NCI-H1048 (cell line): ENCODE measurements around the gene IL1RAPL2.
"Not testable (repeated sequence)": the region's sequence is repeated elsewhere in the genome, so short reads cannot be mapped to it uniquely, and the experiment has no call there.

Experiments
- DNase-seq: peaks from one replicate; lab custom pipeline; 2025; lab: John Stamatoyannopoulos, UW

The IL1RAPL2 gene

GRCh38 chrX:104565791-104566680, at the start of gene IL1RAPL2:
Gene IL1RAPL2 (plus strand): TSS chrX:104566199.
- peak; percentile 13 for DNase-seq

GRCh38 chrX:104522386-104522785, 43.6 kb upstream of the IL1RAPL2 start:
- DNase-seq = no peak

- DNase-seq = no peak
These were observed 42.1 kb upstream of the IL1RAPL2 start for GRCh38 chrX:104523858-104524257.

GRCh38 chrX:104539081-104539480, 26.9 kb upstream of the IL1RAPL2 start:
- no peak for DNase-seq

GRCh38 chrX:104542447-104542846, 23.6 kb upstream of the IL1RAPL2 start:
- not testable (repeated sequence) for DNase-seq

GRCh38 chrX:104564335-104564734, 1.7 kb upstream of the IL1RAPL2 start:
- no peak for DNase-seq

- no peak for DNase-seq
These were observed 887 bp upstream of the IL1RAPL2 start for GRCh38 chrX:104564921-104565703.

- DNase-seq = no peak
These were observed 892 bp downstream of the IL1RAPL2 start for GRCh38 chrX:104566681-104567501.

- no peak for DNase-seq
These were observed 1.5 kb downstream of the IL1RAPL2 start for GRCh38 chrX:104567506-104567905.

GRCh38 chrX:104568304-104568915, 2.4 kb downstream of the IL1RAPL2 start:
- DNase-seq = no peak

GRCh38 chrX:104618106-104618895, 52.3 kb downstream of the IL1RAPL2 start:
- DNase-seq = no peak

GRCh38 chrX:104621781-104622180, 55.8 kb downstream of the IL1RAPL2 start:
- DNase-seq = no peak

GRCh38 chrX:104641176-104641575, 75.2 kb downstream of the IL1RAPL2 start:
- DNase-seq = no peak

- DNase-seq = no peak
These were observed 81.1 kb downstream of the IL1RAPL2 start for GRCh38 chrX:104647084-104647483.

GRCh38 chrX:104659005-104659744, 93.2 kb downstream of the IL1RAPL2 start:
- DNase-seq = peak; percentile 39

- no peak for DNase-seq
These were observed 94.1 kb downstream of the IL1RAPL2 start for GRCh38 chrX:104660092-104660491.

- DNase-seq = no peak
These were observed 96.7 kb downstream of the IL1RAPL2 start for GRCh38 chrX:104662694-104663093.

- no peak for DNase-seq
These were observed 99.7 kb downstream of the IL1RAPL2 start for GRCh38 chrX:104665691-104666090.

GRCh38 chrX:104668550-104668949, 102.6 kb downstream of the IL1RAPL2 start:
- DNase-seq = no peak

GRCh38 chrX:104669063-104669462, 103.1 kb downstream of the IL1RAPL2 start:
- no peak for DNase-seq
